Inflammatory macrophage treated with lipopolysaccharide for 1 hour (primary cell): ENCODE results near the gene MYO9A.
A peak's percentile ranks its signal among the peaks of the same experiment; 100 is the strongest.

ENCODE experiments used
- DNase-seq, 2 donors: peaks; one replicate each; pipeline ENCODE4 v3.0.0-alpha.2; 2020 to 2022

The MYO9A gene

DNA sequence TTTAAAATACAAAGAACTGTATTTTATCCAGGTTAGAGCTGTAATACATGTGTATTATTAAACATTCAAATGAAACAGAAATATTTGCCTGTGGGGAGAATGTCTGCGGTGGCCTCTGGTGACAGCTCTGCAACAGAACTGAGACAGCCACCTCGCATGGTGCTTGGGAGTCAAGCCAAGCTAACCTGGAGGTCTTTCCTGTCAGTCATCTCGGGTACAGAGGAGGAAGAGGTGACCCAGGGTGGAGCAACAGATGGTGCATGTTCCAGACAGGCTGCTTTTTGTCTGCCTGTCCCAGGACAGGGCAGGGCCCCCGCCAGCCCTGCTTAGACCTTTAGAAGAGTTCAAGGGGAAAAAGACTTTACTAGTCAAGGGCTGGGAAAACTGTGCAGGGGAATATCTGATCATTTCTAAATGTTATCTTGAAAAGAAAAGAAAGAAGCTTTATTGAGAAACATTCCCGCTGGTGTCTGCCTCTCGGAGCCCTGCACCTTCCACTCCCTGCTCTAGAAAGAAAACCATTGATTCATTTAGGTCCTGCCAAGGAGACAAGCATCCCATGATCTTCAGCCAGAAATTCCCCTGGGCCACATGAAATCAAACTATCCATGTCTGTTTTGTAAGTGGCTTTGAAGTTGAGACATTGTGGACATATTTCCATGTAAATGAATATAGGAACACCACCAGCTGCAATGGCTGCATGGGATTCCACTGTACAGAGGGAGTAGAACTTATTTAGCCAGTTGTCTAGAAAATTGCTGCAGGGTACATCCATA lies 313.1 kb downstream of the MYO9A start:
- no peak for DNase-seq

GRCh38 chr15:71804226-71804625 lies 313.7 kb downstream of the MYO9A start:
- no peak for DNase-seq

GRCh38 chr15:71802770-71803169 lies 315.2 kb downstream of the MYO9A start:
- DNase-seq, result peak; percentile 4 to 21

DNA sequence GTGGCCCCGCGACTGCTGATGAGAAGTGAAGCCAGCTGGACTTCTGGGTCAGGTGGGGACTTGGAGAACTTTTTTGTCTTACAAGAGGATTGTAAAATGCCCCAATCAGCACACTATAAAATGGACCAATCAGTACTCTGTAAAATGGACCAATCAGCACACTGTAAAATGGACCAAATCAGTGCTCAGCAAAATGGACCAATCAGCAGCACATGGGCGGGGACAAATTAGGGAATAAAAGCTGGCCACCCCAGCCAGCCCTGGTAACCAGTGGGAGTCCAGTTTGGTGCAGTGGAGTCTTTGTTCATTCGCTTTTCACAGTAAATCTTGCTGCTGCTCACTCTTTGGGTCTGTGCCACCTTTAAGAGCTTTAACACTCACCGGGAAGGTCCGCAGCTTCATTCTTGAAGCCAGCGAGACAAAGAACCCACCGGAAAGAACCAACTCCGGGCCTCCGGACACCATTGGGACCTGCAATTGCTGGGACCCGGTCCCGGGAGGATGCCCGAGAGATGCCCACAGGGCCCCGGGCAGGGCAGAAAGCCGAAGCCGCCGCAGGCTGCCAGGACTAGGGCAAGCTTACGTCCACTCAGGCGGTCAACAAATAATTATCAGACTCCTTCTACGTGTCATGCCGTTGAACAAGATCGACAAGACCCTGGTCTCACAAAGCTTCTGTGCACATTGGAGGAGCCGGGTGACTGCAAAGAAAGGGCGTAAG lies 315.9 kb downstream of the MYO9A start:
- DNase-seq, result no peak

GRCh38 chr15:71800835-71801745 lies 316.9 kb downstream of the MYO9A start:
- DNase-seq, result peak; percentile 8 to 59

DNA sequence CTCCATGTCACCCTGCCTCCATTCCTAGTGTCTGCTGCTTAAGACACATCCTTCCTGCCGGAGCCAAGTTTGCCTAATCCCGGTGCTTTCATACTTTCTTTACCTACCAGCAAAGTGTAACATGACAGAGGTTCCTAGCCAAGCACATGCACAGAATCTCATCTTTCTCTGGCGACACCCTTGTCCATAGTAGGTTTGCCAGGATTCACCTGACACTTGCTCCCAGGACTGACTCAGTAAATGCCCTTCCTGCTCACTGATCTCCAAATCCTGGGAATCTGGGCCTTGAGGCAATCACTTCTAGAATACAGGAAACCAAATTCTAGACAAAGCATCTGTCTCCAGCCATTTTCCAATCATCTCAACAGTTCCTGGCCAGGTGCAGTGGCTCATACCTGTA lies 317.8 kb downstream of the MYO9A start:
- DNase-seq, result no peak

- no peak for DNase-seq
Measured at GRCh38 chr15:71798641-71799040, 319.3 kb downstream of the MYO9A start.

GRCh38 chr15:71792521-71792920 lies 325.4 kb downstream of the MYO9A start:
- no peak for DNase-seq

DNA sequence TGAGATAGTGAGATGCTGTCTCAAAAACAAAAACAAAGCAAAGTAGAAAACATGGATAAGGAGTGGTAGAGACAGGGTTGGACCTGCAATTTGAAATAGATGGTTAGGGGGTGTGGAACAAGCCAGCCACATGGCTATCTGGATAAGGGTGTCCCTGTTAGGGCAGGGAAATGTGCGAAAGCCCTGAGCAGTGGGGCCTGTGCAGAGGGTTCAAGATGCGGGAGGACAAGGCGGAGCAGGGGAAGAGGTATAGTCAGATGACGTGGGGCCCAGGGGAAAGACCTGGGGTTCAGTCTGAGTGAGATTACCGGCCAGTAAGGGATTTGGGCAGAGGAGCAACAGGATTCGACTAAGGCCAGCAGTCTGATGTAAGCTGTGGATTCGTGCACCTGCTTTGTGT lies 326.0 kb downstream of the MYO9A start:
- no peak for DNase-seq

DNA sequence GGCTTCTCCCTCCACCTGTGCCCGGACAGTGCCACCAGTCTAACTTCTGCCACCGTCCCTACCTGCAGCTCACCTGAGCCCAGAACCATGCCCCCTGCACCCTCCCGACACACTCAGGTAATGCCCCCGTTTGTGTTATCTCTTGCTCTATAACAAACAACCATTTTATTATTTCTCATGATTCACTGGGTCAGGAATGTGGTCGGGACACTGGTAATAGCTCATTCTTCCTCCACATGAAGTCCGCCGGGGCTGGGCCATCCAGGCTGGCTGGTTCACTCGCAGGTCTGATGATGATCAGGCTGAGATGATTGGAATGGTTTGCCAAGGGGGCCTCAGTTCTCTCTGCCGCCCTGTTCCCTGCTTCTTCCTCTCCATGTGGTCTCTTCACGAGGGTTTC lies 327.9 kb downstream of the MYO9A start:
- DNase-seq, result no peak

DNA sequence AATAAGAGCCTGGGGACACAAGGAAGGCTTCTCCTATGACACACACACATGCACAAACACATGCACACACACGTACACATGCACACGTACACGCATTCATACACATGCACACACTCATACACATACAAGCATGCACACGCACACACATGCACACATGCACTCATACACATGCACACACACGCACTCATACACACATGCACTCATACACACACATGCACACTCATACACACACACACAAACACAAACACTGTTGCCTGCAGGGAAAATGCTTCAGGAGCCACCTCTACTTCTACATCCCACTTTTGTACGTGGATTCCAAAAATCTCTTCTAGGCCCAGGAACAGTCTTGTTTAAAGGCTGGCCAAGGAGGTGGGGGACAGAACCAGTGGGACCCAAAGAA lies 328.3 kb downstream of the MYO9A start:
- DNase-seq, result no peak

DNA sequence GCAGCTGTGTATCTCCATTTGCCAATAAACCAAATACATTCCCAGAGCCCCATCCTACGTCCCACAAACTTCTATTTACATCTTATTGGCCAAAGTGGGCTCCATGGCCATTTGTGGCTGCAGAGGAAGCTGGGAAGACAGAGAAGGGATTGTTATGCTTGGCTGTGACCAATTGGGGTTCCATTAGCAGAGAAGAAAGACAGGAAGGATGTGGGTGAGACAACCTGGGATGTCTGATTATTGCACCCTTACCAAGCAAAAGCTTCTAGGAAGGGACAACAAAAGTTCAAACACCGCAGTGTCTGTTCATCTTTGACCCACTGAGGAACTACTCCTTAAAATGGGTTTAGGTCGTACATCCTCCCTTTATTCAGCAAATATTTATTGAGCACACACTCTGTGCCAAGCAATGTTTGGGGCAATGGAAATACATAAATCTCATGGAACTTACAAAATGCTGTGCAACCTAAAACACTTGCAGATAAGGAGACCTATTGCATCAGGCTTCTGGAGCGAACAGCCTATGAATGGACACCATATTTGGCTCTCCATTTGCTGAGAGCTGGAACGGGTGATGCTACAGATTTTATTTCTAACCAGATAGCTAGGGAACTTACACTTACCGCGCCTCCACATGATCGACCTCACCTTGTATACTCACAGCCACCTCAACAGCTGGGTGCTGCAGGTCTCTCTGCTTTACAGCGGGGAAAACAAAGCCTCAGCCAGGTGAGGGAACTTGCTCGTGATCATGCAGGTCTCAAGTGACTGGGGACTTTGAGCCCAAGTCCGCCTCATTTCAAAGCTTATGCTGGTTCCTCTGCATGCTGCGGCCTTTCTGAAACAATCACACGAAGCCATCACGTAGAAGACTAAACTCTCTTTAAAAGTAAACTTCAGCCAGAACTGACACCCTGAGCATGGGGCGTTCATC lies 329.0 kb downstream of the MYO9A start:
- DNase-seq, result no peak

GRCh38 chr15:71786673-71787072 lies 331.3 kb downstream of the MYO9A start:
- DNase-seq, result no peak

DNA sequence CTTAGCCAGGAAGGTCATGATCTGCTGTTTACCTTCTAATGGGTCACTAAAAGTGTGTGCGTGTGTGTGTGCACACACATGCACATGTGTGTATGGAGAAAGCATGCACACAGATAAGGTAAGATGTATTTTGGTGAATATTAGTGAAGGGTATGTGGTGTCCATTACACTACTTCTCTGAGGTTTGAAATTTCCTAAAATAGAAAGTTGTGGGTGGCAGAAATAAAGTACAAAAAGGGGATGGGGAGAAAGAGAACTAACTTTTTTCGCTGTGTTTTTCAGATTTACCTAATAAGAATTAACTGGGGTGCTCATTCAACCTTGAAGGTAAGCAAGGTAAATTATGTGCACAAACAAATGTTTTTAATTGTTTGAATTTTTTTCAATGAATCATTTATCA lies 332.0 kb downstream of the MYO9A start:
- DNase-seq, result no peak

DNA sequence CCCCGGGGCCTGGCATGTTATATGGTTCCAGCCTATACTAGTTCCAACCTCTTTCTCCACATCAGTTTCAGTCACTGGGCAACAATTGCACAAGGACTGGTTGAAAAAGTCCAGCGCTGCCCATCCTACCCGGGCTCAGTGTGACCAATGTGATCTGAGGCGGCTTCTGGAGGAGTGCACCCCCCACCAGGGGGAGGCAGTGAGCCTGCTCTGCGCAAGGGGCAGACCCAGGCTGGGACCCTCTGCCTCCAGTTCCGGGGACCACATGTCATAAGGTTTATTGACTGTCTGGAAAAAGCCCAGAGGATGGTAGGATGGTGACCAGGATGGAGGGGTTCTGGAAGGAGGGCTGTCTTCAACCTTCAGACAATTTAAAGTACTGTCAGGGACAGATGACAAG lies 333.2 kb downstream of the MYO9A start:
- no peak for DNase-seq

DNA sequence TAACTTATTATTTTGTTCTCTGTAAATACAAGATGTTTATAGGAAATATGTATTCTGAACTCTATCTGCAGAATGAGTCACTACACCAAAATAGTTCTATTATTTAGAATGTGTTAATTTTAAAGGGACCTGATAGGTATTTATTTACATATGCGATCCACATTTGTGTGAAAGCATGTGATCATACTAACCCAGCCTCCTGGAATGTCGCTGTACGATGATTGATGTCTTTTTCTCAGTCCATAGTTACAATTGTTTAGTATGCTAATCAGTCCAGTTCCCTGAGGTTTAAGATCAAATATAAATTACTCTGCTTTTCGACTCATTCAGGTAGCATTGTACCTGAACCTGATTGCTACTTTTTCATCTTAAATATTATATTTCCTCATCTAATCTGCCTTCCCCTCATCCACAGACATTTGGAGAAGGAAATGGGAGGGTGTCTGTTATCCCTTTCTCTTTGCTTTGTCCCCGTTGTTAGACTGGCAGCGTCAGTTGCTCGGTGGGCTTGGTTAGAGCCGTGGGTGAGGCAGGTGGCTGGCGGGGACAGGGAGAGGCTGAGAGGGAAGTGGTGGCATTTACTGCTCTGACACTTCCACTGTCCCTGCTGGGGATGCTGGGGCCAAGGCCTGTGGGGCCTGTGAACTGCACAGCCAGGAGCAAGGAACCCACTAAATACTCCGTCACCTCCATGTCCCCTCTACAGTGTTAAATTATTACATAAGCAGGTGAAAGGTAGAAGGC lies 335.4 kb downstream of the MYO9A start:
- no peak for DNase-seq

GRCh38 chr15:71781965-71782265 lies 336.0 kb downstream of the MYO9A start:
- no peak for DNase-seq

- no peak for DNase-seq
Measured at GRCh38 chr15:71781179-71781964, 336.6 kb downstream of the MYO9A start.

DNA sequence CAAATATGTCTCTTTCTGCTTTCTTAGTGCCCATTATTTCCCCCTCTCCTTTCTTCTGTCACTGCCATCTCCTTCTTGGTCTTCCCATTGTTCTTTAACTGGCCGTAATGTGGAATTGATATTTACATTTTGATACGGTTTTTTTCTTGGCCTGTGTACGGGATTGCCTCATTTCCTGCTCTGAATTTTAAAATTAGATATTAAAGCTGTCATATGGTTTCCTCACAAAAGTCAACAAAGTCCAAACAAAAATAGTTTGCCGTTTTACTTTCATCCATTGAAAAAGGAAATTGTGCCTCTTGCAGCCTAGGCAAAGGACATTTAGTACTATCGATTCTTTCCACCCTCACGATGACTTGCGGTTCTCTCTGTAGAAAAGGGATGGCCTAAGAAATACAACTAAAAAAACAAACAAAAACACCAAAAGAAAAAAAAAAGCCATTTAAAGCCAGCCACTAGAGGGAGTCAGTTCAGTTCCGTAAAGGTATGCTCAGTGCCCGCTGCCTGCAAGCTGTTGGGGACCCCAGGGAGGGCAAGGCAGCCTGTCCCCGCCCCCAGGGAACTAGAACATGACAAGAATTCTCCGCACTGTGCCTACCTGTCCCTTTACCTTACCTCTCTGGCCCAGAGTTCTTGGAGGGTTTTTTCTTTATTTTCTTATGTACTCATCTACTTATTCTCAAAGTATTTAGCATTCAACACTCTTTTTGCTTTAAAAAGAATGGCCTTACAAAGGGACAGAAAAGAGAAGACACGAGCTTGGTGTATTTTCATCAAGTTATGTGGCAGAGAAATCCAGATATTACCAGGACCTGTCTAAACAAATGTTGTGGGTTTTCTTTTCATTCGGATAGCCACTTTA lies 337.6 kb downstream of the MYO9A start:
- peak; percentile 6 to 53 for DNase-seq
